ENCODE results near the gene OSER1.

DNA sequence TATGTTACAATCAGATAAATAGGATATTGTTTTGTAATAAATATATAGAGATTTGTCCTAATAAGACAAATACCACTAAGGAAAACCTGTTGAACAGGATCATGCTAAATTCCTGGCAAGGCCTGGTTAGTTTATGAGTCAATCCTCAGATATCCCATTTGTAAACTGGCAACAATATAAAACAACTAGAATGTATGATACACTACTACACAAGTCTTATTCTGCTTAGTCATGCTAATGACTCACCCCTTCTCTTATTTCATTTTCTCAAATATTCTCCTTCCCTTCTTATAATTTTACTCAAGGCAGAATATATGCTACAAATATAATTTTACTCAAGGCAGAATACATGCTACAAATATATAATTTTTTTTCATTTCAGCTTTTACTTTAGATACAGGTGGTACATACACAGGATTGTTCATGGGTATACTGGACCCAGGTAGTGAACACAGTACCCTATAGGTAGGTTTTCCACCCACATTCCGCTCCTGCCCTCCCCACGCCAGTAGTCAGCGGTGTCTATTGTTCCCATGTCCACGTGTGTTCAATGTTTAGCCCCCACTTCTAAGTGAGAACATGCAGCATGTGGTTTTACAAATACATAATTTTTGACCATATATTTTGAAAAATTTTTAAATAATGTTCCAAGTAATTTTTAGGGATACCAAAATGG is 6.3 kb downstream of the OSER1 start:
- TF ChIP-seq, protein P1, sequence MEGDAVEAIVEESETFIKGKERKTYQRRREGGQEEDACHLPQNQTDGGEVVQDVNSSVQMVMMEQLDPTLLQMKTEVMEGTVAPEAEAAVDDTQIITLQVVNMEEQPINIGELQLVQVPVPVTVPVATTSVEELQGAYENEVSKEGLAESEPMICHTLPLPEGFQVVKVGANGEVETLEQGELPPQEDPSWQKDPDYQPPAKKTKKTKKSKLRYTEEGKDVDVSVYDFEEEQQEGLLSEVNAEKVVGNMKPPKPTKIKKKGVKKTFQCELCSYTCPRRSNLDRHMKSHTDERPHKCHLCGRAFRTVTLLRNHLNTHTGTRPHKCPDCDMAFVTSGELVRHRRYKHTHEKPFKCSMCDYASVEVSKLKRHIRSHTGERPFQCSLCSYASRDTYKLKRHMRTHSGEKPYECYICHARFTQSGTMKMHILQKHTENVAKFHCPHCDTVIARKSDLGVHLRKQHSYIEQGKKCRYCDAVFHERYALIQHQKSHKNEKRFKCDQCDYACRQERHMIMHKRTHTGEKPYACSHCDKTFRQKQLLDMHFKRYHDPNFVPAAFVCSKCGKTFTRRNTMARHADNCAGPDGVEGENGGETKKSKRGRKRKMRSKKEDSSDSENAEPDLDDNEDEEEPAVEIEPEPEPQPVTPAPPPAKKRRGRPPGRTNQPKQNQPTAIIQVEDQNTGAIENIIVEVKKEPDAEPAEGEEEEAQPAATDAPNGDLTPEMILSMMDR (IDR thresholded peaks at IDR 0.05), result no peak
- TF ChIP-seq POLR2A (IDR thresholded peaks at IDR 0.05), result no peak
- TF ChIP-seq EP300 (IDR thresholded peaks at IDR 0.05), result no peak

Measured in stomach (tissue), 4 donors.